ENCODE results near the gene MSI2. TPM values are rescaled to one million over a fixed set of nuclear protein-coding genes. Genes with fewer than 3 reads are reported as not detected.

MSI2 gene
- total and polyA plus RNA-seq, 2 donors (not counting 1 experiment from before 2014, with no cell fraction given): 16.1 to 196 TPM

GRCh38 chr17:57517273-57517631 lies 260.9 kb downstream of the MSI2 start:
- no peak for DNase-seq
- Histone ChIP-seq H3K4me1 (ENCODE audit: control insufficient read depth in 2 of 2, insufficient read depth in 2 of 2, low read length in 2 of 2) (peaks cover 8 to 10% of the 10 kb centered on the region in 2 donors), H2AFZ (ENCODE audit: insufficient read depth, low read depth, low read length, poor library complexity, severe bottlenecking) (no peak overlapping the region), H3K27ac (ENCODE audit: low read length in 2 of 2) (no peak overlapping the region), H3K36me3 (replicated peaks in 1 of 2; ENCODE audit: control extremely low read depth in 1 of 2, control insufficient read depth in 1 of 2, extremely low read depth in 1 of 2, insufficient read depth in 2 of 2, low read length in 1 of 2) (no peaks in the 10 kb centered on the region), H3K79me2 (ENCODE audit: control insufficient read depth, insufficient read depth, low read length) (peaks cover 27% of the 10 kb centered on the region), H3K4me2 (replicated peaks; ENCODE audit: low read depth, low read length, poor library complexity, severe bottlenecking) (no peak overlapping the region), H3K9ac (ENCODE audit: low read length) (no peak overlapping the region), H3K4me3 (ENCODE audit: control extremely low read depth in 1 of 5, extremely low read depth in 1 of 5, insufficient read depth in 1 of 5, low read depth in 2 of 5, low read length in 4 of 5) (no peak overlapping the region), H3K27me3 (replicated peaks in 1 of 4; ENCODE audit: control extremely low read depth in 1 of 4, control insufficient read depth in 3 of 4, insufficient read depth in 4 of 4, low read length in 3 of 4) (no peaks in the 10 kb centered on the region), H4K20me1 (ENCODE audit: control insufficient read depth, insufficient read depth, low read length, poor library complexity, severe bottlenecking) (no peaks in the 10 kb centered on the region), H3K9me3 (ENCODE audit: control extremely low read depth in 1 of 3, control insufficient read depth in 2 of 3, insufficient read depth in 1 of 3, low read length in 2 of 3) (no peaks in the 10 kb centered on the region)
- peaks cover 15% of the 10 kb centered on the region for H3K4me1 Mint-ChIP-seq
- intact Hi-C loops (cut with micrococcal nuclease): no loop called here
- TF ChIP-seq CTCF (IDR thresholded peaks at IDR 0.05): no peak
- no peak for TF ChIP-seq EZH2 (IDR thresholded peaks at IDR 0.05; ENCODE audit: borderline replicate concordance, insufficient read depth, low read depth, low read length, poor library complexity, severe bottlenecking)
- H3K27me3 Mint-ChIP-seq: no peaks in the 10 kb centered on the region
- ATAC-seq (ENCODE audit: low read depth): no peak
- H3K4me3 Mint-ChIP-seq: no peak overlapping the region
- H3K9me3 Mint-ChIP-seq (ENCODE audit: insufficient read depth): no peaks in the 10 kb centered on the region
- whole genome bisulfite sequencing (ENCODE audit: insufficient coverage): 100% methylated on average over 7 of the region's 7 CpGs
- POLR2A ChIA-PET: no interaction called here
- no peak overlapping the region for H3K27ac Mint-ChIP-seq
- CTCF ChIA-PET: no interaction called here

- intact Hi-C loops (cut with micrococcal nuclease): no loop called here
- Histone ChIP-seq H3K9ac (ENCODE audit: low read length) (no peak overlapping the region), H3K4me3 (ENCODE audit: control extremely low read depth in 1 of 5, extremely low read depth in 1 of 5, insufficient read depth in 1 of 5, low read depth in 2 of 5, low read length in 4 of 5) (no peak overlapping the region), H4K20me1 (ENCODE audit: control insufficient read depth, insufficient read depth, low read length, poor library complexity, severe bottlenecking) (no peaks in the 10 kb centered on the region), H3K79me2 (ENCODE audit: control insufficient read depth, insufficient read depth, low read length) (peaks cover 23% of the 10 kb centered on the region), H3K36me3 (replicated peaks in 1 of 2; ENCODE audit: control extremely low read depth in 1 of 2, control insufficient read depth in 1 of 2, extremely low read depth in 1 of 2, insufficient read depth in 2 of 2, low read length in 1 of 2) (no peaks in the 10 kb centered on the region), H3K27me3 (replicated peaks in 1 of 4; ENCODE audit: control extremely low read depth in 1 of 4, control insufficient read depth in 3 of 4, insufficient read depth in 4 of 4, low read length in 3 of 4) (no peaks in the 10 kb centered on the region), H3K4me2 (replicated peaks; ENCODE audit: low read depth, low read length, poor library complexity, severe bottlenecking) (no peak overlapping the region), H2AFZ (ENCODE audit: insufficient read depth, low read depth, low read length, poor library complexity, severe bottlenecking) (no peak overlapping the region), H3K9me3 (ENCODE audit: control extremely low read depth in 1 of 3, control insufficient read depth in 2 of 3, insufficient read depth in 1 of 3, low read length in 2 of 3) (no peaks in the 10 kb centered on the region), H3K27ac (ENCODE audit: low read length in 2 of 2) (no peak overlapping the region), H3K4me1 (ENCODE audit: control insufficient read depth in 2 of 2, insufficient read depth in 2 of 2, low read length in 2 of 2) (peaks cover 10 to 15% of the 10 kb centered on the region in 2 donors)
- H3K27me3 Mint-ChIP-seq: no peaks in the 10 kb centered on the region
- H3K4me3 Mint-ChIP-seq: no peak overlapping the region
- POLR2A ChIA-PET: interaction anchor here (0.6 kb wide), 1 partner anchor 17 kb away, joined by 8 read pairs; no protein-coding TSS in a partner anchor
- H3K4me1 Mint-ChIP-seq: peaks cover 21% of the 10 kb centered on the region
- TF ChIP-seq EZH2 (IDR thresholded peaks at IDR 0.05; ENCODE audit: borderline replicate concordance, insufficient read depth, low read depth, low read length, poor library complexity, severe bottlenecking) (no peak), CTCF (IDR thresholded peaks at IDR 0.05) (no peak)
- no peaks in the 10 kb centered on the region for H3K9me3 Mint-ChIP-seq (ENCODE audit: insufficient read depth)
- WGBS (ENCODE audit: insufficient coverage): no CpG with 5 or more reads among the region's 8 CpGs
- DNase-seq: no peak
- CTCF ChIA-PET: no interaction called here
- H3K27ac Mint-ChIP-seq: no peak overlapping the region
- ATAC-seq (ENCODE audit: low read depth): no peak
These were observed 261.5 kb downstream of the MSI2 start for GRCh38 chr17:57517632-57518456.

All from B cell (primary cell).